ENCODE measurements around the gene ACOT13.

GRCh38 chr6:24696097-24696496 is 29.2 kb downstream of the ACOT13 start:
- TF ChIP-seq CTCF (IDR thresholded peaks at IDR 0.05): no peak
- TF ChIP-seq EP300 (IDR thresholded peaks at IDR 0.05; ENCODE audit: borderline replicate concordance in 1 of 2, low read depth in 1 of 2, low read length in 1 of 2): no peak
- no peak for TF ChIP-seq RAD21 (IDR thresholded peaks at IDR 0.05; ENCODE audit: low read length)
- no peak for TF ChIP-seq NRF1 (IDR thresholded peaks at IDR 0.05; ENCODE audit: low read depth, low read length)
- no peak for TF ChIP-seq CHD2 (IDR thresholded peaks at IDR 0.05; ENCODE audit: low read length, partially characterized antibody)
- no peak for TF ChIP-seq FOXJ3 (CRISPR knock-in tag; IDR thresholded peaks at IDR 0.05)
- TF ChIP-seq SIN3A (IDR thresholded peaks at IDR 0.05; ENCODE audit: borderline replicate concordance, low read depth, low read length): no peak
- TF ChIP-seq SMC3 (IDR thresholded peaks at IDR 0.05; ENCODE audit: low read depth, low read length): no peak

All from SK-N-SH (cell line).